ENCODE data around the gene STXBP4. TPM values are rescaled to one million over a fixed set of nuclear protein-coding genes. Genes with fewer than 3 reads are reported as not detected.

STXBP4 gene
- polyA plus RNA-seq, 1 of the 3 experiments (the other 2 are of a cell fraction) = 2.8 TPM

DNA sequence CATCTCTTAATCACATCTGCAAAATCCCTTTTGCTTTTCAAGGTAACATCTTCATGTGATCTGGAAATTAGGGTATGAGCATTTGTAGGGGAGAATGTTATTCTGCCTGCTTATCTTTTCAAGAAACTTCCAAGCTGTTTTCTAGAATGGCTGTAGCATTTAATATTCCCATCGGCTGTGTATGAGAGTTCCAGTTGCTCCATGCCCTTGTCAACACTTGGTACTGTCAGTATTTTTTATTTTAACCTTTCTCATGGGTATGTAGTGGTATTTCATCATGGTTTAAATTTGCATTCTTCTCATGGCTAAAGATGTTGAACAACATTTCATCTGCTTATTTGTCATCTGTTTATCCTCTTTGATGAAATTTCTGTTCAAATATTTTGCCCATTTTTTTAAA is 205.6 kb downstream of the STXBP4 start:
- Histone ChIP-seq H3K9me2 (no peaks in the 10 kb centered on the region), H4K20me1 (ENCODE audit: insufficient read depth) (no peaks in the 10 kb centered on the region), H3K27ac (ENCODE audit: low read depth in 2 of 2, low read length in 1 of 2) (no peak overlapping the region; a peak in 1 of 4 replicates), H3K4me1 (ENCODE audit: control insufficient read depth in 1 of 2, insufficient read depth in 2 of 2, low read depth in 1 of 2, low read length in 1 of 2) (peaks cover 0 to 17% of the 10 kb centered on the region in 2 experiments; a peak in 3 of 4 replicates), H3K9me3 (no peaks in the 10 kb centered on the region), H3K36me3 (replicated peaks in 1 of 2; ENCODE audit: control insufficient read depth in 1 of 2, insufficient read depth in 2 of 2, low read length in 1 of 2) (no peaks in the 10 kb centered on the region), H3K4me3 (ENCODE audit: low read depth in 2 of 2, low read length in 1 of 2) (no peak overlapping the region), H3K4me2 (no peak overlapping the region), H3K79me2 (ENCODE audit: insufficient read depth) (no peaks in the 10 kb centered on the region), H3K9ac (no peak overlapping the region), H3F3A (replicated peaks; ENCODE audit: insufficient read depth) (no peaks in the 10 kb centered on the region), H3K27me3 (ENCODE audit: insufficient read depth) (no peaks in the 10 kb centered on the region), H2AFZ (ENCODE audit: low read depth) (no peak overlapping the region)
- CTCF ChIA-PET = no interaction called here
- DNase-seq = no peak
- POLR2A ChIA-PET = no interaction called here
- WGBS (ENCODE audit: low lambda C conversion rate) = 79% methylated on average over 1 of the region's 1 CpG
- TF ChIP-seq, protein P1, sequence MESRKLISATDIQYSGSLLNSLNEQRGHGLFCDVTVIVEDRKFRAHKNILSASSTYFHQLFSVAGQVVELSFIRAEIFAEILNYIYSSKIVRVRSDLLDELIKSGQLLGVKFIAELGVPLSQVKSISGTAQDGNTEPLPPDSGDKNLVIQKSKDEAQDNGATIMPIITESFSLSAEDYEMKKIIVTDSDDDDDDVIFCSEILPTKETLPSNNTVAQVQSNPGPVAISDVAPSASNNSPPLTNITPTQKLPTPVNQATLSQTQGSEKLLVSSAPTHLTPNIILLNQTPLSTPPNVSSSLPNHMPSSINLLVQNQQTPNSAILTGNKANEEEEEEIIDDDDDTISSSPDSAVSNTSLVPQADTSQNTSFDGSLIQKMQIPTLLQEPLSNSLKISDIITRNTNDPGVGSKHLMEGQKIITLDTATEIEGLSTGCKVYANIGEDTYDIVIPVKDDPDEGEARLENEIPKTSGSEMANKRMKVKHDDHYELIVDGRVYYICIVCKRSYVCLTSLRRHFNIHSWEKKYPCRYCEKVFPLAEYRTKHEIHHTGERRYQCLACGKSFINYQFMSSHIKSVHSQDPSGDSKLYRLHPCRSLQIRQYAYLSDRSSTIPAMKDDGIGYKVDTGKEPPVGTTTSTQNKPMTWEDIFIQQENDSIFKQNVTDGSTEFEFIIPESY (IDR thresholded peaks at IDR 0.05; ENCODE audit: borderline replicate concordance, low read depth) = no peak
- no peak for TF ChIP-seq EP300 (IDR thresholded peaks at IDR 0.05; ENCODE audit: borderline replicate concordance in 1 of 2, low read depth in 1 of 2, low read length in 1 of 2)
- TF ChIP-seq FOXM1 (IDR thresholded peaks at IDR 0.05; ENCODE audit: low read depth) = no peak

DNA sequence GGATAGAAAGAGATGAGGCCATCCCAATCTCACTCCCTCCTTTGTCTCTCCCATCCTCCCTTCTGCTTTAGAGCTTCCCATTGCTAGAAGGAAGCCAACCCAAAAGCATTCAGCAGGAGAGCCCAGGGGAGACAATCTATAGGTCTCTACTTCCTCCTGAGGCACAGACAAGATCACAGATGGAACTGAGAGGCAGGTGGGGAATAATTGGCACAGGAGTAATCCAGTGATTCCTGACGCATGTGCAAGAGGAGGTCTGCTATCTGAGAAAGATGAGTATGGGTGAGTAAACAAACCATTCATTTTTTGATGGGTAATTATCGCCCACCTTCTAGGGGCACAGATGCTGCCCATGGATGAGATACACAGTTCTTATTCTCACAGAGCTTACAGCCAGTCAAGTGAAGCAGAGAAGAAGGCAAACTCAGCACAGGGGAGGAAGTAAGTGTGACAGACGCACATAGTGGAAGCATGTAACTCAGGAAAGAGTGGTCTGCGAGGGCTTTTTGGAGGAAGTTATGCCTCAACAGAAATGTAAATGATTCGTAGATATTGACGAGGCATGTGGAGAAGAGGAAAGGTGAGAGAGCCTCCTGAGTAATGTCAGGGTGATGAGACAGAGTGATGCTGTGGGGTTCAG is 207.3 kb downstream of the STXBP4 start:
- no peaks in the 10 kb centered on the region for H3F3A ChIP-seq (replicated peaks; ENCODE audit: insufficient read depth)
- H3K9ac ChIP-seq = no peak overlapping the region
- H3K79me2 ChIP-seq (ENCODE audit: insufficient read depth) = no peaks in the 10 kb centered on the region
- no peaks in the 10 kb centered on the region for H3K27me3 ChIP-seq (ENCODE audit: insufficient read depth)
- peaks cover 0 to 17% of the 10 kb centered on the region in 2 experiments; a peak in 3 of 4 replicates for H3K4me1 ChIP-seq (ENCODE audit: control insufficient read depth in 1 of 2, insufficient read depth in 2 of 2, low read depth in 1 of 2, low read length in 1 of 2)
- no peaks in the 10 kb centered on the region for H3K36me3 ChIP-seq (replicated peaks in 1 of 2; ENCODE audit: control insufficient read depth in 1 of 2, insufficient read depth in 2 of 2, low read length in 1 of 2)
- H3K27ac ChIP-seq (ENCODE audit: low read depth in 2 of 2, low read length in 1 of 2) = peak overlapping the region in 1 of 2 experiments; percentile 67; a peak in 1 of 4 replicates
- H2AFZ ChIP-seq (ENCODE audit: low read depth) = no peak overlapping the region
- H3K9me2 ChIP-seq = no peaks in the 10 kb centered on the region
- no peaks in the 10 kb centered on the region for H4K20me1 ChIP-seq (ENCODE audit: insufficient read depth)
- ChIA-PET CTCF (interaction anchor here (0.6 to 1.5 kb wide), 2 partner anchors 14 to 24 kb away, joined by 3 to 4 read pairs; no protein-coding TSS in a partner anchor), POLR2A (no interaction called here)
- H3K9me3 ChIP-seq = no peaks in the 10 kb centered on the region
- no peak for DNase-seq
- no peak overlapping the region for H3K4me3 ChIP-seq (ENCODE audit: low read depth in 2 of 2, low read length in 1 of 2)
- no peak overlapping the region for H3K4me2 ChIP-seq
- TF ChIP-seq RAD21 (IDR thresholded peaks at IDR 0.05; ENCODE audit: low read length) = no peak
- TF ChIP-seq JUND (IDR thresholded peaks at IDR 0.05) = no peak
- TF ChIP-seq POLR2AphosphoS5 (IDR thresholded peaks at IDR 0.05; ENCODE audit: low read depth, low read length) = no peak
- no peak for TF ChIP-seq RCOR1 (IDR thresholded peaks at IDR 0.05; ENCODE audit: low read length)
- TF ChIP-seq SMC3 (IDR thresholded peaks at IDR 0.05; ENCODE audit: low read depth, low read length) = no peak
- TF ChIP-seq, protein P2, sequence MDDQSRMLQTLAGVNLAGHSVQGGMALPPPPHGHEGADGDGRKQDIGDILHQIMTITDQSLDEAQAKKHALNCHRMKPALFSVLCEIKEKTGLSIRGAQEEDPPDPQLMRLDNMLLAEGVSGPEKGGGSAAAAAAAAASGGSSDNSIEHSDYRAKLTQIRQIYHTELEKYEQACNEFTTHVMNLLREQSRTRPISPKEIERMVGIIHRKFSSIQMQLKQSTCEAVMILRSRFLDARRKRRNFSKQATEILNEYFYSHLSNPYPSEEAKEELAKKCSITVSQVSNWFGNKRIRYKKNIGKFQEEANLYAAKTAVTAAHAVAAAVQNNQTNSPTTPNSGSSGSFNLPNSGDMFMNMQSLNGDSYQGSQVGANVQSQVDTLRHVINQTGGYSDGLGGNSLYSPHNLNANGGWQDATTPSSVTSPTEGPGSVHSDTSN (IDR thresholded peaks at IDR 0.05) = no peak
- no peak for TF ChIP-seq RXRA (IDR thresholded peaks at IDR 0.05; ENCODE audit: borderline replicate concordance, low read depth)
- TF ChIP-seq MXI1 (IDR thresholded peaks at IDR 0.05; ENCODE audit: low read depth, low read length) = no peak
- no peak for TF ChIP-seq GATA2 (CRISPR knock-in tag; IDR thresholded peaks at IDR 0.05)
- 90% methylated on average over 6 of the region's 6 CpGs for WGBS (ENCODE audit: low lambda C conversion rate)
